ENCODE results near the gene ADCK2.

GRCh38 chr7:140673063-140673773, 473 bp downstream of the ADCK2 start:
- TF ChIP-seq CTCF (IDR thresholded peaks at IDR 0.05 in 4 of 5, conservative IDR thresholded peaks at IDR 0.05 in 1 of 5), result no peak
- TF ChIP-seq POLR2A (IDR thresholded peaks at IDR 0.05), result peak; percentile 18 to 45
